K562 (cell line): ENCODE results near the gene EPB42. TPM values are rescaled to one million over a fixed set of nuclear protein-coding genes. Genes with fewer than 3 reads are reported as not detected.

Experiments used
- ATAC-seq: fragments of 200-7000 bp; cut with Tn5 transposase; 3 replicates; pipeline ENCODE4 v1.9.1; 2020; ENCODE audit warnings: moderate library complexity
- BruUV-seq: library from RNA; stranded (reverse); fragments of 400-500 nt; replicated peaks from 2 replicates; lab custom pipeline; 2021; lab: Mats Ljungman, UMichigan
- CTCF ChIA-PET: fragments of 300-600 bp; formaldehyde crosslinking; extraction: SDS; loops from one replicate; lab custom pipeline; 2021; ENCODE audit warnings: low intra/inter-chr PET ratio; lab: Yijun Ruan, JAX
- POLR2A ChIA-PET: fragments of 300-600, 350-650 bp; sonication (Branson Sonifier 250); formaldehyde crosslinking; extraction: SDS; loops from one replicate; lab custom pipeline; 2021; ENCODE audit warnings: antibody characterized with exemption, inconsistent platforms; lab: Yijun Ruan, JAX
- DNase-seq, 4 experiments: peaks; one replicate each; pipeline versions ENCODE4 v3.0.0 to v3.0.0-alpha.2; 2011 to 2018; ENCODE audit warnings: low spot score in 3 of 4, mixed read lengths in 3 of 4; ENCODE audit errors: extremely low read depth in 1 of 4
- FAIRE-seq: peaks from 2 replicates; lab custom pipeline; 2011; peaks lifted over from hg19 to GRCh38; lab: Jason Lieb, UNC
- H2AFZ ChIP-seq: 2 replicates; pipeline ENCODE4 v1.6.0; 2011; ENCODE audit warnings: low read depth, low read length, control low read depth, inconsistent platforms
- H3K27ac ChIP-seq: fragments of 200-600 bp; 3 replicates; pipeline ENCODE4 v1.8.0; 2011; ENCODE audit warnings: low read depth, mild to moderate bottlenecking, control low read depth, inconsistent platforms, low read length, moderate library complexity, mixed read lengths; ENCODE audit errors: extremely low read depth
- H3K27me3 ChIP-seq, 2 experiments: fragments of 300-600 bp in 1 of 2; 2 replicates in 1 of 2; 3 replicates in 1 of 2; pipeline versions ENCODE4 v1.6.0 to v1.8.0; 2011; ENCODE audit warnings: inconsistent platforms in 2 of 2, low read length in 2 of 2, mild to moderate bottlenecking in 1 of 2, mixed read lengths in 1 of 2, moderate library complexity in 1 of 2; ENCODE audit not compliant: control insufficient read depth in 2 of 2, insufficient read depth in 2 of 2
- H3K36me3 ChIP-seq: fragments of 300-600 bp; 3 replicates; pipeline ENCODE4 v1.8.0; 2011; ENCODE audit warnings: mild to moderate bottlenecking, low read length, inconsistent platforms; ENCODE audit not compliant: control insufficient read depth, insufficient read depth
- H3K4me1 ChIP-seq, 2 experiments: fragments of 200-600 bp in 1 of 2; replicated peaks in 1 of 2; 2 replicates in 1 of 2; 3 replicates in 1 of 2; pipeline versions ENCODE4 v1.5.1 to v1.8.0; 2011; ENCODE audit warnings: inconsistent platforms in 2 of 2, low read length in 2 of 2, mild to moderate bottlenecking in 1 of 2, mixed read lengths in 1 of 2, moderate library complexity in 1 of 2; ENCODE audit not compliant: control insufficient read depth in 2 of 2, insufficient read depth in 2 of 2
- H3K4me2 ChIP-seq: 2 replicates; pipeline ENCODE4 v1.6.1; 2011; ENCODE audit warnings: low read length, control low read depth, inconsistent platforms, mixed read lengths; ENCODE audit not compliant: insufficient read depth
- H3K4me3 ChIP-seq: fragments of 200-600 bp; sonication (generic), shearing (Covaris generic); 2 replicates; pipeline ENCODE4 v1.5.1; 2016; ENCODE audit warnings: control low read depth, inconsistent platforms
- H3K79me2 ChIP-seq: fragments of 200-600 bp; 3 replicates; pipeline ENCODE4 v1.8.0; 2011; ENCODE audit warnings: low read length, inconsistent platforms; ENCODE audit not compliant: control insufficient read depth, insufficient read depth
- H3K9ac ChIP-seq, 2 experiments: 2 replicates each; pipeline versions ENCODE4 v1.6.0 to v1.6.1; 2011; ENCODE audit warnings: low read depth in 2 of 2, low read length in 2 of 2, control low read depth in 1 of 2, inconsistent platforms in 1 of 2, mild to moderate bottlenecking in 1 of 2, mixed read lengths in 1 of 2; ENCODE audit not compliant: insufficient read depth in 1 of 2
- H3K9me1 ChIP-seq: one replicate; pipeline ENCODE4 v1.6.0; 2011; ENCODE audit warnings: inconsistent platforms, mild to moderate bottlenecking, low read length, moderate library complexity; ENCODE audit not compliant: control insufficient read depth, insufficient read depth
- H3K9me3 ChIP-seq: replicated peaks from 2 replicates; pipeline ENCODE4 v1.5.1; 2011; ENCODE audit warnings: low read depth, low read length, inconsistent platforms; ENCODE audit not compliant: control insufficient read depth, insufficient read depth
- H4K20me1 ChIP-seq: replicated peaks from 2 replicates; pipeline ENCODE4 v1.6.1; 2011; ENCODE audit warnings: low read length, inconsistent platforms, mixed read lengths; ENCODE audit not compliant: control insufficient read depth, insufficient read depth
- CC2D1A ChIP-seq: fragments of 450-650 bp; IDR thresholded peaks from 2 replicates; pipeline ENCODE4 v1.6.1; 2017; ENCODE audit warnings: mild to moderate bottlenecking
- EHMT2 ChIP-seq: fragments of 450-650 bp; IDR thresholded peaks from 2 replicates; pipeline ENCODE4 v1.6.1; 2018; ENCODE audit warnings: antibody characterized with exemption
- FUS ChIP-seq: fragments of 200-400 bp; formaldehyde crosslinking; optimal IDR thresholded peaks from 2 replicates; pipeline ENCODE3; 2017; ENCODE audit warnings: low read depth, low read length
- NFIX ChIP-seq: fragments of 250-450 bp; sonication (Bioruptor Pico); IDR thresholded peaks from 2 replicates; pipeline ENCODE4 v1.4.0; 2020; ENCODE audit warnings: low read depth, mild to moderate bottlenecking, moderate library complexity
- OTX1 ChIP-seq: fragments of 450-650 bp; formaldehyde crosslinking; IDR thresholded peaks from 2 replicates; pipeline ENCODE4 v1.4.0; 2022; ENCODE audit warnings: mild to moderate bottlenecking
- SMC3 ChIP-seq: conservative IDR thresholded peaks from 2 replicates; pipeline ENCODE4 v1.6.1; 2011; ENCODE audit warnings: low read depth, low read length, improper control_type of control experiment; ENCODE audit not compliant: insufficient read depth
- WGBS: fragments of 100-300 bp; shearing (Covaris generic); methylation state at CpG from one replicate; pipeline ENCODE4 v1.1.6; 2016; ENCODE audit warnings: low coverage, mixed read lengths; ENCODE audit not compliant: insufficient coverage; ENCODE audit errors: missing lambda C conversion rate; 5-methylcytosine and 5-hydroxymethylcytosine counted together
- in situ Hi-C: fragments of 300-500 bp; cut with MboI; formaldehyde crosslinking; loops from 4 replicates; pipeline ENCODE4 v1.15.0; 2018; ENCODE audit warnings: inconsistent platforms, mixed read lengths
- intact Hi-C: fragments of 100-400 bp; cut with micrococcal nuclease; formaldehyde crosslinking; loops from 2 replicates; pipeline ENCODE4 v1.14.2; 2022
- polyA plus RNA-seq, 8 experiments: library from polyadenylated mRNA; depleted of rRNA in 4 of 8; stranded (reverse) in 5 of 8; unstranded in 3 of 8; fragments of >200 nt; fragmentation: Nextera tagmentation in 2 of 8; fragmentation: Illumina TruSeq in 1 of 8; extraction: Ambion mirVana in 2 of 8; extraction: Trizol in 1 of 8; gene quantifications; 2 replicates each; pipeline versions ENCODE4 v1.2.1 to v1.2.3, GENCODE V29; 2011 to 2014; ENCODE audit warnings: inconsistent platforms in 1 of 8, missing spikeins in 1 of 8
- total RNA-seq, 7 experiments: library from RNA; depleted of rRNA in 6 of 7; stranded (reverse); fragments of >200 nt in 6 of 7; fragmentation: Illumina TruSeq in 2 of 7; extraction: Trizol in 2 of 7; gene quantifications; 2 replicates each; pipeline versions ENCODE4 v1.2.1 to v1.2.3, GENCODE V29; 2011 to 2021; ENCODE audit warnings: low replicate concordance in 1 of 7
- TF ChIP-seq, protein P1 (sequence below): fragments of 450-650 bp; formaldehyde crosslinking; IDR thresholded peaks from 2 replicates; pipeline ENCODE4 v1.4.0; 2020; ENCODE audit warnings: mild to moderate bottlenecking, moderate library complexity
- TF ChIP-seq, protein P2 (sequence below), 3 experiments: IDR thresholded peaks in 2 of 3; conservative IDR thresholded peaks in 1 of 3; 2 replicates each; pipeline ENCODE4 v1.5.1; 2011 to 2012; ENCODE audit warnings: low read length in 3 of 3, mild to moderate bottlenecking in 3 of 3, control low read depth in 2 of 3, improper control_type of control experiment in 1 of 3, inconsistent platforms in 1 of 3, low read depth in 1 of 3, mixed read lengths in 1 of 3, moderate library complexity in 1 of 3; ENCODE audit not compliant: insufficient read depth in 2 of 3

EPB42 gene
- total and polyA plus RNA-seq, 9 of the 15 experiments (the other 6 are each of a cell fraction or from before 2014, with no cell fraction given) = 0.38 to 2.3 (median 1.4) TPM

- Histone ChIP-seq H2AFZ (peak overlapping the region; percentile 94), H3K4me2 (no peak overlapping the region), H3K9me3 (no peaks in the 10 kb centered on the region), H3K9ac (no peak overlapping the region; a peak in 1 of 4 replicates), H4K20me1 (no peaks in the 10 kb centered on the region), H3K4me3 (no peak overlapping the region), H3K36me3 (no peaks in the 10 kb centered on the region), H3K9me1 (no peaks in the 10 kb centered on the region), H3K79me2 (no peaks in the 10 kb centered on the region), H3K27me3 (no peaks in the 10 kb centered on the region), H3K4me1 (peaks cover 14 to 27% of the 10 kb centered on the region in 2 experiments; a peak in 4 of 5 replicates), H3K27ac (no peak overlapping the region)
- ChIA-PET CTCF (interaction anchor here (0.5 to 2.1 kb wide), 4 partner anchors 43 to 521 kb away, joined by 3 to 15 read pairs (median 7); no protein-coding TSS in a partner anchor), POLR2A (interaction anchor here (0.6 to 1.9 kb wide), 10 partner anchors 9 to 503 kb away, joined by 3 to 10 read pairs (median 4); no protein-coding TSS in a partner anchor)
- in situ Hi-C loops = no loop called here
- WGBS = 46% methylated on average over 15 of the region's 16 CpGs
- ATAC-seq (peak; percentile 84), FAIRE-seq (peak; percentile 70), DNase-seq (peak in 2 of 4 experiments; percentile 56 to 78)
- intact Hi-C loops = loop anchor here (1.0 to 2.0 kb wide), 3 partner anchors 17 to 60 kb away; no protein-coding TSS in a partner anchor
- BruUV-seq = no TSS peak
- TF ChIP-seq, protein P1, sequence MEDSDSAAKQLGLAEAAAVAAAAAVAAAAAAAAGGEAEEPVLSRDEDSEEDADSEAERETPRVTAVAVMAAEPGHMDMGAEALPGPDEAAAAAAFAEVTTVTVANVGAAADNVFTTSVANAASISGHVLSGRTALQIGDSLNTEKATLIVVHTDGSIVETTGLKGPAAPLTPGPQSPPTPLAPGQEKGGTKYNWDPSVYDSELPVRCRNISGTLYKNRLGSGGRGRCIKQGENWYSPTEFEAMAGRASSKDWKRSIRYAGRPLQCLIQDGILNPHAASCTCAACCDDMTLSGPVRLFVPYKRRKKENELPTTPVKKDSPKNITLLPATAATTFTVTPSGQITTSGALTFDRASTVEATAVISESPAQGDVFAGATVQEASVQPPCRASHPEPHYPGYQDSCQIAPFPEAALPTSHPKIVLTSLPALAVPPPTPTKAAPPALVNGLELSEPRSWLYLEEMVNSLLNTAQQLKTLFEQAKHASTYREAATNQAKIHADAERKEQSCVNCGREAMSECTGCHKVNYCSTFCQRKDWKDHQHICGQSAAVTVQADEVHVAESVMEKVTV (CRISPR knock-in tag) = peak; percentile 69
- TF ChIP-seq OTX1 (CRISPR knock-in tag) = no peak
- peak; percentile 72 for TF ChIP-seq CC2D1A
- TF ChIP-seq EHMT2 = 0 out of 2 replicates have a peak, but pooled peaks have one; percentile 42
- TF ChIP-seq, protein P2, sequence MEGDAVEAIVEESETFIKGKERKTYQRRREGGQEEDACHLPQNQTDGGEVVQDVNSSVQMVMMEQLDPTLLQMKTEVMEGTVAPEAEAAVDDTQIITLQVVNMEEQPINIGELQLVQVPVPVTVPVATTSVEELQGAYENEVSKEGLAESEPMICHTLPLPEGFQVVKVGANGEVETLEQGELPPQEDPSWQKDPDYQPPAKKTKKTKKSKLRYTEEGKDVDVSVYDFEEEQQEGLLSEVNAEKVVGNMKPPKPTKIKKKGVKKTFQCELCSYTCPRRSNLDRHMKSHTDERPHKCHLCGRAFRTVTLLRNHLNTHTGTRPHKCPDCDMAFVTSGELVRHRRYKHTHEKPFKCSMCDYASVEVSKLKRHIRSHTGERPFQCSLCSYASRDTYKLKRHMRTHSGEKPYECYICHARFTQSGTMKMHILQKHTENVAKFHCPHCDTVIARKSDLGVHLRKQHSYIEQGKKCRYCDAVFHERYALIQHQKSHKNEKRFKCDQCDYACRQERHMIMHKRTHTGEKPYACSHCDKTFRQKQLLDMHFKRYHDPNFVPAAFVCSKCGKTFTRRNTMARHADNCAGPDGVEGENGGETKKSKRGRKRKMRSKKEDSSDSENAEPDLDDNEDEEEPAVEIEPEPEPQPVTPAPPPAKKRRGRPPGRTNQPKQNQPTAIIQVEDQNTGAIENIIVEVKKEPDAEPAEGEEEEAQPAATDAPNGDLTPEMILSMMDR (IDR thresholded peaks at IDR 0.05 in 2 of 3, conservative IDR thresholded peaks at IDR 0.05 in 1 of 3; ENCODE audit: insufficient read depth in 2 of 3, low read depth in 1 of 3, low read length in 3 of 3) = peak; percentile 70 to 82 (median 81)
- no peak for TF ChIP-seq FUS
- TF ChIP-seq NFIX (CRISPR knock-in tag) = no peak
- peak; percentile 61 for TF ChIP-seq SMC3
Observed at GRCh38 chr15:43225201-43225949, 4.6 kb upstream of the EPB42 start.
